ENCODE data around the gene TSKU.

TSKU gene

DNA sequence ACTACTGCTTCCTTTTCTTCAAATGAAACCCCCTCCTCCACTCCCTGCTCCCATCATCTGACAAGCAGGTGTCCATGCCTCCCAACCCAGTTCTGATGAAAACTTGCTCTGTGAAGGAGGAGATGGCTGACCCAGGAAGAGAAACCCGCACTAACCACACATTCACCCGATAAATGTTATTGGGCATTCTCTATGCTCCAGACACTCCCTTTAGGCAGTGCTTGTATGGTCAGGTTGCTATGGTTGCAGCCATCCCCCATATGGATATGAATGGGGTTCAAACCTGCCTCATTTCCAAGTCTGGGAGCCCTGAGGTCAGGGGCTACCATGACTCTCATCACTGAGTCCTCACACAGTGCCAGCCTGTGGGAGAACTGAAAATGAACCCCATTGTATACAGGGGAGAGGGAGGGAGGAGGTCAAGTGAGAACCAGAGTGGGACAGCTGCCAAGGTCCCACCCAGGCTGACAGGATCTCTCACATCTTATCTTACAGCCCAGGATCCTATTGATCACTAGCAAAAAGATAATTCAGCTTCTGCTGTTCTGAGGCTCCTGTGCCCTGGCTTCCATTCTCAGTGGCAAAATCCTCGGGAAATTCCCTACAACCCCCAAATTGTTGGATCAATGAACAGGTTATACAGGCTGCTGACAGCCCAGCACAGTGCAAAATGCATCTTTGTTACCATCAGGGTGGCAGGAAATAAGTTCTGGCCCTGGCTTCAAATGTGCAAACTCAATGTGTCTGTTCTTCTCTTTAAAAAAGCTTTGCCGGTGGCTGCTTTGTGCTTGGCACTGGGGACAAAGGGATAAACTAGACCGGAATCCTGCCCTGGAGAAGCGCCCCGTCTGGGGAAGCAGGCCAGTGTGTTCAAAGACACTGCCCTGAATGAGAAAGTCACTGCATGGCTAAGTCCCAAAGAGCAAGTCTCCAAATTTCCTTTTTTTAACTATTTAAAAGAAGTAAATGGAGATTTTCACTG, 54.8 kb downstream of the TSKU start:
- no peak for TF ChIP-seq GATA2 (IDR thresholded peaks at IDR 0.05; ENCODE audit: low read depth, low read length)
- TF ChIP-seq GATA3 (IDR thresholded peaks at IDR 0.05; ENCODE audit: low read depth, low read length): no peak

DNA sequence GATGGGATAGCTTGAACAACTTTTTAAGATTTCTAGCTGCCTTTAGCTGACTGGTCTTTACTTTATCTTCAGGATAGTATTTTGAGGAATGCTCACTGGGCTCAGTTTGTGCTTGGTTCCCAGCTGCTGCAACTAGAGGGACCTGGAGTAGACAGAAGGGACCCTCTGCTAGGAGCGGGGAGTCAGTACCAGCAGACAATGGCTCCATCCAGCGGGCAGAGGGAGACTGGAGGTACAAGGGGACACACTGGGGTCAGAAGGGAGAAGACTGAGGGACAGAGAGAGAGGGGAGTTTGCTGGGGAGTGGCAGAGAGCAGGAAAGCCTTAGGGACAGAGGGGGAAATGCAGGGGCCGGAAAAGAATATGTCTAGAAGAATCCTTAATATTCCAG, 55.5 kb downstream of the TSKU start:
- TF ChIP-seq GATA3 (IDR thresholded peaks at IDR 0.05; ENCODE audit: low read depth, low read length) (no peak), GATA2 (IDR thresholded peaks at IDR 0.05; ENCODE audit: low read depth, low read length) (no peak)

DNA sequence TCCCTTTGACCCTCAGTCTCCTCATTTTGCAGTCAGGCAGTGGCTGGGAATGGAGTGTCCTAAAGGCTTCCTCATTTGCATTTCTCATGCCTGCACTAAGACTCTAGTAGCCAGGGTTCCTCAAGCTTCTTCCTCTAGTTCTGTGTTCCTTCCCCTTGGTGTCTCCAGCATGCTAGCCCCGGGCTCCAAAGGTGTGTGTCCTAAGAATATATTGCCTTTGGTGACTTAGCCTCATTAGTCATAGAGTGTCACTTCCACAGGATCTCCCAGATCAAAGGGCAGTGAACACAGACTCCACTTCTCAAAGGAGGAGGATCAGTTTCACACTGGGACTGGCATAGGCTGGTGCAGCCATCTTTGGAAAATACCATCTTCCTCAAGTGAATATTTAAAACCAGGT, 56.2 kb downstream of the TSKU start:
- no peak for TF ChIP-seq GATA3 (IDR thresholded peaks at IDR 0.05; ENCODE audit: low read depth, low read length)
- no peak for TF ChIP-seq GATA2 (IDR thresholded peaks at IDR 0.05; ENCODE audit: low read depth, low read length)

DNA sequence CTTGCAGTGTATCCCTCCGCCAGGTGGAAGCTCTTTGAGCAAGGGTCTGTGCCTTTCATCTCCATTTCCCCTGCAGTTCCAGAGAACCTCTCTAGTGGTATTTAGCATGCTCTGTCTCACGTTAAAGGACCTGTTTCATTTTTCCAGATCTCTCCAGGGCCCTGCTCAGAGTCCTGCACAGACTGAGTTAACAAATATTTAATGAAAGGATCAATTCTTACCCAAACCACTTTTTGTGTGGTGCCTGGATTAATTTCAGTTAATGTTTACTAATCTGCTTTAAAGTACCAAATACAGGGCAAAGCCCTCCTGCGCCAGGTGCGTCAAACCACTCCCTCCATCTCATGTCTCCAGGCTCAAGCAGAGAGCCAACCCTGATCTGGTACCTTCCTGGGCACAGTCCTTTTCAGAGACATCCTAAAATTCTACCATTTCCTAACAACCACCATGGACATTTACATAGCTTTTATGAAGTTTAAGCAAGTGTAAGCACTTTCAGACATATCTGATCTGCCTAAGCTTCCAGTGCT, 58.8 kb downstream of the TSKU start:
- no peak for TF ChIP-seq GATA3 (IDR thresholded peaks at IDR 0.05; ENCODE audit: low read depth, low read length)
- TF ChIP-seq GATA2 (IDR thresholded peaks at IDR 0.05; ENCODE audit: low read depth, low read length): no peak

DNA sequence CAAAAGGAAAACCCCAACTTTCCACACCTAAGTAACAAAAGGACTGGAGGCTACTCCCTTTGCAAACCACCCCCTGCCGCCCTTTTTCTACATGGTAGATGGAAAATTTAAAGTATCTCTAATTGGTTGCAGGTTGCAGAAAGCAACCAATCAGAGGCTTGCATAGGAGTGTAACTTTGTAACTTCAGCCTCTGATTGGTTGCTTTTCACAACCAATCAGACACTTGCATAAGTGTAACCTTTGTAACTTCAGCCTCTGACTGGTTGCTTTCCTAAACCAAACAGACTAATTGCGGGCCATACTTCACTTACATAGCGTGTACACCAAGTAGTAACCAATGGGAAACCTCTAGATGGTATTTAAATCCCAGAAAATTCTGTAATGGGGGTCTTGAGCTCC, 60.8 kb downstream of the TSKU start:
- TF ChIP-seq GATA3 (IDR thresholded peaks at IDR 0.05; ENCODE audit: low read depth, low read length): no peak
- TF ChIP-seq GATA2 (IDR thresholded peaks at IDR 0.05; ENCODE audit: low read depth, low read length): no peak

DNA sequence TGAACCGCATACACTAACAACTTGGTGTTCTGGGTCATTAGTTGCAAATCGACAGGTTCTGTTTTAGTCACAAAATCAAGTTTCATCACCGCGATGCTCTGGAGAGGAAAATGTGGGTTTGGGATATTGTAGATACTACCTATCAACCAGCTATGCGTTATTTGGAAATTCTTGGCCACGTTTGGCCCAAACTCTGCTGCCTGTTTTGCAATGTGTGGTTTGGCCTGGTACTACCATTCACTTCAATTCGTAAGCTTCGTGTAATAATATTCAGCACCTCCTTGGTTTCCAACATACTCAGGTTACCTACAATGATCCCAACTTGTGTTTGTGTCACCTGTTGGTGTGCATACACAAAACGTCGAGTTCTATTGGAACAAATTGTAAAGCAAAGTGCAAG, 61.4 kb downstream of the TSKU start:
- TF ChIP-seq GATA2 (IDR thresholded peaks at IDR 0.05; ENCODE audit: low read depth, low read length) (no peak), GATA3 (IDR thresholded peaks at IDR 0.05; ENCODE audit: low read depth, low read length) (no peak)

DNA sequence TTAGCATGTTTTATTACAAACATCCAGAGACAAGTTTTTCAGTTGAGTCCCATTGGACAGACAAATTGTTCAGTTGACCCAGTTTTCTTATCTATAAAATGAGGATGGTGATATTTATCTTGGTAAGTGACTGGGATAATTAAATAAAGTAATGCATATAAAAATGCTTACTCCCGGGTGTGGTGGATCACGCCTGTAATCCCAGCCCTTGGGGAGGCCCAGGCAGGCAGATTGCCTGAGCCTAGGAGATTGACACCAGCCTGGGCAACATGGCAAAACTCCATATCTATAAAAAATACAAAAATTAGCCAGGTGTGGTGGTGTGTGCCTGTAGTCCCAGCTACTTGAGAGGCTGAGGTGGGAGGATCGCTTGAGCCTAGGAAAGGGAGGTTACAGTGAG, 61.9 kb downstream of the TSKU start:
- no peak for TF ChIP-seq GATA2 (IDR thresholded peaks at IDR 0.05; ENCODE audit: low read depth, low read length)
- TF ChIP-seq GATA3 (IDR thresholded peaks at IDR 0.05; ENCODE audit: low read depth, low read length): no peak

DNA sequence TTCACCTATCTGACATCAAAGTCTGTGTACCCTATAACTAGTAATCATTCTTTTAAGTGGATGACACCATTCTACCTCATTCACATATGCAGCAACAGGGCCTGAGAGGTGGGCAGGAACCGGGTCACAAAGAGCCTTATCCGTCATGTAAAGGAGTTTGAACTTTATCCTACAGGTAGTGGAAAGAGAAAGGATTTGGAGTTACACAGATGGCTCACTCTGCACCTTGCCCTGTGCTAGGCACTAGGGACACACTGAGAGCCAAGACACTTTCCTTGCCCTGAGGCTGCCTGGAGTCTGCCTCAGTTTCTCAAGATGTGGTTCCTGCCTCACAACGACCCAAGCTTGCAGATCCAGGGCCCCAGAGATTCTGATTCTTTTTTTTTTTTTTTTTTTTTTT, 63.3 kb downstream of the TSKU start:
- TF ChIP-seq GATA3 (IDR thresholded peaks at IDR 0.05; ENCODE audit: low read depth, low read length) (no peak), GATA2 (IDR thresholded peaks at IDR 0.05; ENCODE audit: low read depth, low read length) (no peak)

Measured in SH-SY5Y (cell line).